ENCODE data around the gene AAMDC.
"Not testable (repeated sequence)": the region's sequence is repeated elsewhere in the genome, so short reads cannot be mapped to it uniquely, and the experiment has no call there.

The AAMDC gene

GRCh38 chr11:77908835-77909234, 87.9 kb downstream of the AAMDC start:
- TF ChIP-seq CTBP1 (IDR thresholded peaks at IDR 0.05; ENCODE audit: borderline replicate concordance) (no peak), PKNOX1 (IDR thresholded peaks at IDR 0.05) (no peak), BHLHE40 (IDR thresholded peaks at IDR 0.05; ENCODE audit: borderline replicate concordance) (no peak), SUZ12 (IDR thresholded peaks at IDR 0.05) (no peak), TARDBP (IDR thresholded peaks at IDR 0.05) (no peak), LEF1 (IDR thresholded peaks at IDR 0.05; ENCODE audit: borderline replicate concordance) (no peak)
- DNase-seq (ENCODE audit: extremely low spot score), result no peak
- CTCF ChIA-PET, result no interaction called here
- POLR2A ChIA-PET, result no interaction called here

GRCh38 chr11:77909277-77909676, 88.3 kb downstream of the AAMDC start:
- CTCF ChIA-PET, result interaction anchor here (0.6 kb wide), 1 partner anchor 72 kb away, joined by 4 read pairs; no protein-coding TSS in a partner anchor
- no peak for TF ChIP-seq FOXA1 (IDR thresholded peaks at IDR 0.05)
- no peak for TF ChIP-seq LEF1 (IDR thresholded peaks at IDR 0.05; ENCODE audit: borderline replicate concordance)
- TF ChIP-seq FOXM1 (IDR thresholded peaks at IDR 0.05; ENCODE audit: borderline replicate concordance), result no peak
- TF ChIP-seq ELF4 (IDR thresholded peaks at IDR 0.05), result no peak
- no peak for TF ChIP-seq BHLHE40 (IDR thresholded peaks at IDR 0.05; ENCODE audit: borderline replicate concordance)
- TF ChIP-seq PKNOX1 (IDR thresholded peaks at IDR 0.05), result no peak
- no peak for TF ChIP-seq TARDBP (IDR thresholded peaks at IDR 0.05)
- no peak for TF ChIP-seq NFRKB (IDR thresholded peaks at IDR 0.05)
- POLR2A ChIA-PET, result no interaction called here
- no peak for DNase-seq (ENCODE audit: extremely low spot score)

GRCh38 chr11:77910828-77911227, 89.9 kb downstream of the AAMDC start:
- DNase-seq (ENCODE audit: extremely low spot score); CTCF ChIA-PET; POLR2A ChIA-PET: not testable (repeated sequence)

GRCh38 chr11:77913608-77914306, 92.8 kb downstream of the AAMDC start:
- CTCF ChIA-PET; DNase-seq (ENCODE audit: extremely low spot score); POLR2A ChIA-PET: not testable (repeated sequence)

GRCh38 chr11:77914307-77914791, 93.4 kb downstream of the AAMDC start:
- POLR2A ChIA-PET; CTCF ChIA-PET; DNase-seq (ENCODE audit: extremely low spot score): not testable (repeated sequence)

- POLR2A ChIA-PET; CTCF ChIA-PET; DNase-seq (ENCODE audit: extremely low spot score): not testable (repeated sequence)
These were observed 96.8 kb downstream of the AAMDC start for GRCh38 chr11:77917713-77918112.

Measured in HEK293T (cell line).